Activated CD4-positive, alpha-beta T cell treated with anti-CD3 and anti-CD28 coated beads, Interleukin-2, Interleukin-4, amounts not matched to agents 100 ng/mL and 50 ng/mL, durations not matched to agents 16 hours and 8 hours (primary cell): Measurements from ENCODE around the gene HEATR9.
"Not testable (repeated sequence)": the region's sequence is repeated elsewhere in the genome, so short reads cannot be mapped to it uniquely, and the experiment has no call there.

Experiments used
- DNase-seq: peaks from one replicate; pipeline ENCODE4 v3.0.0-alpha.2; 2020; ENCODE audit warnings: low spot score

Gene HEATR9, protein sequence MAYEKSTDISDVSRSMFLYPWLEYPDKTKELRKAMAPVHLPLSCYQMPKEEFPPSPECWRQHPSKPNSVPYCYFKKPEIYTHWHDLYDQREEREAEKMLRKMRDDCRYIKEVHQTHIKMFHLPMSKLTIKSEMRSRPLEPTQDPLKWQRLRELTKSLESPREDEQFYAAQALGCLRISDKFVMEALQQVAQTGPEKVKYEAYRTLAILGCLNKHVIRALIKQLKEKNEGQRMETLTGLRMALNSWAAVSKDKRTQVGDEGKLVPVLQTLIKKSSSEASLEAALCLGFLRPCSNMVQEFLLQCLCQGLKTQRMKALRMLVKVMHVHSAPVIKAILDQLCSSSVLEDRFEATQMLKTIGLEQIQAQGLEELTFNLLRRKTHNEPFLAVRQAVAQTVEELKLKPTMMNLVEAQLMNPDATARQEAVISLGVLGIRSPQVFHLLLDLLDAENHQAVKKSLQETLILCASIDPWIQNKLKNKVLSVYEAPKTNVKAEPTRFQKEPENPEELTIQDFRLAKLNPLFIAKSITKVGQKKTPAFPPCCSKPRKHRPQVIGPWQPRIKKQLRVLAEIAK

DNA sequence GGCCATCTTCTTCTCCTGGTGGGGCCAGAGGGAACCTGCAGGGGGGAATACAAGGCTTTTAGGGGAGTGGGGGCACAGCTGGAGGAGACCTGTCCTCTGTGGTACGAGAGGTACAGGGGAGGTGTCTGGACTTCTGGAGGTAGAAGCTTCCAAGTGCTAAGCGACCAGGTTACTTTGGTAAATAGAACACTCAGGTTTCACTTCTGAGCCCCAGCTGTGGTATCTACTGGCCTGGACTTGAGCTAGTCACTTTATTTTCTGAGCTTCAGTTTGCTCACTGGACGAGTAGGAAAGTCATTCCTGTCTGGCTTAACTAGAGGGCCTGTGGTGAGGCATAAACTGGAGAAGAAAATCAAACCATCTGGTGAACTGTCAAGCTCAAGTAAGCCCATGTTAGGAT lies at the start of gene HEATR9:
Gene HEATR9 (minus strand): TSS at position 155 of the 400 bp plus-strand sequence. CDS start 149 bp downstream, at position 6.
- DNase-seq = no peak

DNA sequence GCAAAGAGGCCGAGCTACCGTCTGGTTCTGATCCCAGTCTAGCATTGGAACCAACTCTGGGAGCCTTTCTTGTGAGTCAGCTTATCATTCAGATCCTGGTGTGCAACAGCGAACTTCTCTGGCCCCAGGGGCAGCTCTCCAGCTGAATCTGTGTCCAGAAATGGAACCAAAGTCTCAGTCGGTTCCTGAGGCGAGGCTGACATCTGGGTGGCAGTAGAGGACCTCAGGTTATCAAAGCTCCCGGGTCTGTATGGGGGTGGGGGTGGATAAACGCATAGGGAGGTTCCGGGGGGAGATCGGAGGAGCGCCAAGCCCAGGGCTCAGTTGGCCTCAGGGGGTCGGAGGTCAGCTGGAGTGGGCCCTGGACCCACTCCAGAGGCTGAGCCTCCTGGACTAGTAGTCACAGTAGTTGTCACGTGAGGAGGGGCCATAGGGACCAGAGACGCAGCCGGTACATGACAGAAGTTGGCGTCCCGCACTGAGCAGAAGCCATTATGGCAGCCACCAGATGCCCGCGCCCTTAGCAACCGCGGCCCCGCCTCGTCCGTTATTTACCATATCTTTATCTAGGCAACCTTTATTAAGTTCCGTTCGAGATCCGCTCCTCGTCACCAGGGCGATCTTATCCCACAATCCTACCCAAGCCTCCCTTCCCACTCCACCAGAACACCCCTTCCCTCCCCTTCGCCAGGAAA lies 49.0 kb upstream of the HEATR9 start:
- no peak for DNase-seq

DNA sequence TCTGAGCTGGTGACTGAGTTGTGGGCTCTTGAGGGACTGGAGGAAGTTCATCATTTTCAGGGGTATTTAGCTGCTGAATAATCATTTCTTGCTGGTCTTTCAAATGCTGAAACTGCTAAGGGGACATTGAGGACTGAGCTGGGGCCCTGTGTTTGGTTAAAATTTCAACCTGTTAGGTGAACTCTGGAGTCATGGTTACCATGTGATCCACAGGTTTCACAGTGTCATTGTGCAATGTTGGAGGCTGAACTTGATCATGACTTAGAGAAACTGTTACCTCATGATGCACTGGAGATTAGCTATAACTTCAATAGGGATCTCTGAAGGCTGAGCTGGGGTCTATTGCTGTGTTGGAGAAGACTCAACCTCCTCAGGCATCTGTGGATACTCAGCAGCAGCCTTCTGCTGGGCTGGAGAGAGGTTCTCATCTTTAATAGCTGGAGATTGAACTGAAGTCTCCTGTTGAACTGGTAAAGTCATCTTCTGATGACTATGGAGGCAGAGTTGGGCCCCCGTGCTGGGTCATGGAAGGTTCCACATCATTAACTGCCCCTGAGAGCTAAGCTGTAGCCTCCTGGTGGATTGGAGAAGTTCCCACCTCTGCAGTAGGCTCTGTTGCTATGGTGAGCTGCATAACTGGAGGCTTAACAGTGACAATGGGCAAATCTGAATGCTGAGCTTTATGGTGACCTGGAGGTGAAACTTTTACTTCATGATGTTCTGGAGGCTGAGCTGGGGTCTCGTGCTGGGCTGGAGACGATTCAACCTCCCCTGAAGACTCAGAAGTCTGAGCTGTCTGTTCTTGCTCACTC lies 46.7 kb upstream of the HEATR9 start:
- no peak for DNase-seq

DNA sequence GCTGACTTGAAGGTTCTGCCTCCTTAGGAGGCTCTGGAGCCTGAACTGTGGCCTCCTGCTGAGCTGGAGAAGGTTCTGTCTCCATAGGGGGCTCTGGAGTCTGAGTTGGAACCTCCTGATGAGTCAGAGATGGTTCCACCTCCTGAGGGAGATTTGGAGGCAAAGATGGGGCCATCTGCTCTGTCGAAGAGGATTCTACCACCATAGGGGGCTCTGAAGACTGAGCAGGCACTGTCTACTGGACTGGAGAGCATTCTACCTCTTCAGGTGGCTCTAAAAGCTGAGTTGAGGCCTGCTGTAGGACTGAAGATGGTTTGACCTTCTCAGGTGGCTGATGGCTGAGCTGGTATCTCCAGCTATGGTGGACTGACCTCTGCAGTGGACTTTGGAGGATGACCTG lies 45.7 kb upstream of the HEATR9 start:
- DNase-seq = no peak

DNA sequence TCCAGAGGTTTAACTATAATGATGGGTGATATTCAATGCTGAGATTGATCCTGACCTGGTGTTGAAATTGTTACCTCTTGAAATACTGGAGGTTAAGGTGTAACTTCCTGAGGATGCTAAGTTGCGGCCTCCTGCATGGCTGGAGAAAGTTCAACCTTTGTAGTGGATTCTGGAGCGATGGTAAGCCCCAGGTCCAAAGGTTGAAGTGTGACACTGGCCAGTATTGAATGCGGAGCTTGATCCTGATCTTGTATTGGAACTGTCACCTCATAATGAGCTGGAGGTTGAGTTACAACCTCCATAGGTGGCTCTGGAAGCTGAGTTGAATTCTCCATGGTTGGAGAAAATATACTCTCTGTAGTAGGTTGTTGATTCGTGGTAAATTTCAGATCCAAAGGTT lies 44.9 kb upstream of the HEATR9 start:
- no peak for DNase-seq

DNA sequence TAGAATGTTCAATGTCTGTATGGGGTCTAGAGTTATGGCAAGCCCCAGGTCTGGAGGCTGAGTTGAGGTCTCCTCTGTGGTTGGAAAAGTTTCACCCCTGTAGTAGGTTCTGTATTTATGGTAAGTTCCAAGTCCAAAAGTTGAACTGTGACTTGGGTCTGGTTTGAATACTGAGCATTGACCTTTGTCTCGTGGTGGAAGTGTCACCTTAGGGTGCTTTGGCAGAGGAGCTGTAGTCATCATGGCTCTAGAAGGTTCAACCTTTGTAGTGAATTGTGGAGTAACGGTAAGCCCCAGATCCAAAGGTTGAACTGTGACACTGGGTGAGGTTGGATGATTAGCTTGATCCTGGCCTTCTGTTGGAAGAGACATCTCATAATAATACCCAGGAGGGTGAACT lies 44.3 kb upstream of the HEATR9 start:
- no peak for DNase-seq

DNA sequence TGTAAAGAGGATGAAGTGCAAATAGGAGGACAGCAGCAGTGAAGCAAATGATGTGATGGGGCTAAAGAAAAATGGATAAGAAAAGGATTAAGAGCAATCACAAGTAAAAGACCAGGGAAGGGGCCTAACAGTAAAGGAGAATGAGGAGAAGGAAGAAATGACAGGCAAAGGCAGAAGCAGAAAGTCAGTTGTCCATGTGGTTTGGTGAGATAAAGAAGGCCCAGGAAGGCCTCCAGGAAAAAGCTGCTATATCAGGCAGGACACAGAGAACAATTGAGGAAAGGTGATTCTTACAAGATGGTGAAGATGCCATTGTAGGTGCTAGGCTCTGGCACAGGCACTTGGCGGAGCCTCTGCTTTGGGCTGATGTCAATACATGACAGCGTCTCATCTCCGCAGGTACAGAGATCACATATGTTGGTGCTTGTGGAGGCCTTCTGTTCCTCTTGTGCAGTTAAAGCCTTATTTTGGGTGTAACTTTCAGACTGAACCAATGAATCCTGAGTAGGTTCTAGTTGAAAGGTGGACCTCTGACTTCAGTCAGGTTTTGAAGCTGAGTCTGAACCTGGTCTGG lies 43.7 kb upstream of the HEATR9 start:
- DNase-seq = no peak

DNA sequence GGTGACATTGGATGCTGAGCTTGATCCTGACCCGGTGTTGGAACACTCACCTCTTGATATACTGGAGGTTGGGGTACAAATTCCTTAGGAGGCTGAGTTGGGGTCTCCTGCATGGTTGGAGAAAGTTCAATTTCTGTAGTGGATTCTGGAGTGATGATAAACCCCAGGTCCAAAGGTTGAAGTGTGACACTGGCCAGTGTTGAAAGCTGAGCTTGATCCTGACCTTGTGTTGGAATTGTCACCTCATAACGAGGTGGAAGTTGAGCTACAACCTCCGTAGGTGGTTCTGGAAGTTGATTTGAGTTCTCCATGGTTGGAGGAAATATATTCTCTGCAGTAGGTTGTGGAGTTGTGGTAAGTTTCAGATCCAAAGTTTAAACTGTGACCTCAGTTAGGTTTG lies 40.7 kb upstream of the HEATR9 start:
- DNase-seq = no peak

DNA sequence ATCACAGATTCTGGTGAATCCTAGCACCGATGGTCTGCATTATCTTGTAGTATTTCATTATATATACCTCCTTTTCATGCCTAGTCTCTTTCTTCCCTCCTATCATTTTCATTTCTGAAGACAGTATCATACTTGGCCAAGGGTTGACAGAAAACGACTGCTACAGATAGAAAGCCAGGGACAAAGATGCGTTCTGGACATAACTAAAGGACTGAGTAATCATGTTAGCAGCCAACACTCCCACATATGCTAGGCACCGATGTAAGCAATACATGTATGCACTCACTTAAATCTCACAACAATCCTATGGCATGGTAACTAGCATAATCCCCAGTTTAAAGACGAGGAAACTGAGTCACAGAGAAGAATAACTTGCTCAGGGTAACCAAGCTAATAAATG lies 39.0 kb upstream of the HEATR9 start:
- DNase-seq = no peak

DNA sequence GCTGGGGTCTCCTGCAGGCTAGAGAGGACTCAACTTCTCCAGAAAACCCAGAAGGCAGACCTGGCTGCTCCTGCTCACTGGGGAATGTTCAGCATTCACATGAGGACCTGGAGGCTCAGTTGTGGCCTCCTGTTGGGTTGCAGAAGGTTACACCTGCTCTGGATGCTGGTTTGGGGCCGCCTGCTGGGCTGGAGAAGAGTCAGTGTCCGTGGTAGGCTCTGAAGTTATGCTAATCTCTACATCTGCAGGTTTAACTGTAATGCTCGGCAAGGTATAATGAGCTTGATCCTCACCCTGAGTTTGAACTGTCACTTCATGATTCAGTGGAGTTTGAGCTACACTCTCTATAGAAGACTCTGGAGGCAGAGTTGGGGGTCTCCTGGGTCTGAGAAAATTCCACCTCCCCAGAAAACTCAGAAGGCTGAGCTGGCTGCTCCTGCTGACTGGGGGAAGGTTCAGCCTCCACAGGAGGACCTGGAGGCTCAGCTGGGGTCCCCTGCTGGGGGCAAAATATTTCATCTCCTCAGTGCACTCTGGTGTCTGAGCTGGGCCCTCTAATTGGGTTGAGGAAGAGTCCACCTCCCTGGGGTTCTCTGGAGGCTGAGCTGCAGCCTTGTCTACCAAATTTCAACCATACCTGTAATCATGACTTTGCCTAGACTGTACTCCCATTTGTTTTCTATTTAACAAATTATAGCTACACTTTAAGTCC lies 38.4 kb upstream of the HEATR9 start:
- DNase-seq = no peak

DNA sequence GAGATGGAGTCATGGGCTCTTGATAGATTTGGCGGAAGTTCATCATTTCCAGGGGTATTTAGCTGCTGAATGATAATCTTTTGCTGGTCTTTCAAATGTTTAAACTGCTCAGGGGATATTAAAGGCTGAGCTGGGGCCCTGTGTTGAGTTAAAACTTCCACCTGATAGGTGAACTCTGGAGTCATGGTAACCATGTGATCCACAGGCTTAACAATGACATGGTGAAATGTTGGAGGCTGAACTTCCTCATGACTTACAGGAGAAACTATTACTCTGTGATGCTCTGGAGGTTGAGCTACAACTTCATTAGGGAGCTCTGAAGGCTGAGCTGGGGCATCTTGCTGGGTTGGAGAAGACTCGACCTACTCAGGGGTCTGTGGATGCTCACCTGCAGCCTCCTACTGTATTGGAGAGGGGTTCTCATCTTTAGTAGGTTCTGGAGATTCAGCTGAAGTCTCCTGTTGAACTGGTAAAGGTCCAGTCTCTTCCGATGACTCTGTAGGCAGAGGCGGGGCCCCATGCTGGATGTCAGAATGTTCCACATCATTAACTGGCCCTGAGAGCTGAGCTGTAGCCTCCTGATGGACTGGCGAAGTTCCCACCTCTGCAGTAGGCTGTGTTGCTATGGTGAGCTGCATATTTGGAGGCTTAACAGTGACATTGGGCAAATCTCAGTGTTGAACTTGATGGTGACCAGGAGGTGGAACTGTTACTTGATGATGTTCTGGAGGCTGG lies 37.7 kb upstream of the HEATR9 start:
- DNase-seq = no peak

DNA sequence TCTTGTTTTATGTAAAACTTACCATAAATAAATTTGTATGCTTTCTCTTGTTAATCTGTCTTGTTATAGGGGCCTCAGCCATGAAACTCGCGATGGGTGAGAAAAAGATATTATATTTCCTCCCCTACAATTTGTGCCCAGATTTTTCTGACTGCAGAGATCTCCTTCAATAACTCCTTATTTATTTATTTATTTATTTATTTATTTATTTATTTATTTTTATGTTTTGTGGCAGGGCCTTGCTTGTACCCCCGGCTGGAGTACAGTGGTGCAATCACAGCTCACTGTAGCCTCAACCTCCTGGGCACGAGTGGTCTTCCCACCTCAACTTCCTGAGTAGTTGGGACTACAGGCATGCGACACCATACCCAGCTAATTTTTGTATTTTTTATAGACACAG lies 34.8 kb upstream of the HEATR9 start:
- no peak for DNase-seq

DNA sequence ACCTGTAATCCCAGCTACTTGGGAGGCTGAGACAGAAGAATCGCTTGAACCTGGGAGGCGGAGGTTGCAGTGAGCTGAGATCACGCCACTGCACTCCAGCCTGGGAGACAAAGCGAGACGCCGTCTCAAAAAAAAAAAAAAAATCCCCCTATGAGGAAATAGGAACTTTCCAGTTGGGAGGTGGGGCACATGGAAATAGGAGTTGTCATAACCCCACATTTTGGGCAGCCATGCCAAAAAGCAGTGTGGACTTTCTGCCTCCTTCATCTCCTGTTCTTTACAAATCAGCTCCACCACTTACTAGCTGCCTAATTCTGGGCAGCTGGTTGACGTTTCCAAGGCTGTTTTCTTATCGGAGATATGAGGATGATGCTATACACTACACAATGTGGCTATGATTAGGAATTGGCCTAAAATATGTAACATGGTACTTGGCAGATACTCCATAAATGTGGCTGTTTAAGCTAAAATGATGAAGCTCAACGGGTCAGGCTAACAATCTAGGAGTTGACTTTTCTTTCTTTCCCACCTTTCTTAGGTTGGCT lies 33.0 kb upstream of the HEATR9 start:
- no peak for DNase-seq

DNA sequence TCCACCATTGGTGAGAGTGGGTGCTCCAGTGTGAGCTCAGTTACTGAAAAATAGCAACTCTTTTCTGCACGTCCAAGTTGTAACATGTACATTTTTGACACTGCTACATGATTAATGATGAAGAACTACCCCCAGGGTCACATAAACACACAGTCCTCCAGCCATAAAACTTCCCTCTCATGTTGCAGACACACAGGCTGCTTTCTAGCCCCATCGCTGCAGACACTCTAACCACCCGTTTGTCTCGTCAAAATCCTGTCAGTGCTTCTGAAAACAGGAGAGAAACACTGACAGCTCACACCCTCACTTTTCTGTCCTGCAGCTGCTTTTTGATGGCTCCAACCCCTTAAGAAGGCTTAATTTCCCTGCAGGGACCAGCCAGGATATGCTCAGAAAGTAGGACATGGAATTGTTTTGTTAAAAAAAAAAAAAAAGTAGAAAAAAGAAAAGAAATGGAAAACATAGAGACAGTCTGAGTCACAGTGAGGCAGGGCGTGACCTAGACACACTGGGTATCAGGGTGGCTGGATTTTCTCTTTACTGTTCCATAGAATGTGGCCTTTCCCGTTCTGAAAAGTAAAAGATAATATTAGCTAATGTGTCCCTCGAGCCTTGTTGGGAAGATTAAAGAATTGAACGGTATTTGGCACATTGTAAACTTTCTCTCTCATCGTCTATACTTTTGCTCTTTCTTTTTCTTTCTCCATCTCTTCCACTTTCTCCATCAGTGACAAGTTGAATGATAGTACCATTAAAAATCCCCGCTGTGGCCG lies 32.2 kb upstream of the HEATR9 start:
- DNase-seq = no peak

DNA sequence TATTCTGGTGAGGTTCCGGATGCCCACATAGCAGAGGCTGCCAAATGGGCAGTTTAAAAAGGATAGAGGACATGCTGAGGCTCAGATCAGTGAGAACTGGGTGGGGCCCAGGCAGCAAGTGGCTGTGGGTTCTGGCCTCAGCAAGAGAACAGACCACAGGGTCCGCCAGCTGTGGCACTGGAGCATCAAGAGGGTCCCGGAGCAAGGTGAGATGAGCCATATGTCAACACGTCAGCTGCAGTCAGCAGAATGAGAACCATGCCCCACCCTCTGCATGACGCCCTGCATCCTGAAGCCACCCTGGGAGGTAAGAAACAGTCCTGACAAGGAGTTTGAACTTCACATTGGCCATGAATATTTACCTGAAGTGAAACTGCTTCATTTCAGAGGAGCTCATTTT lies 31.6 kb upstream of the HEATR9 start:
- no peak for DNase-seq

DNA sequence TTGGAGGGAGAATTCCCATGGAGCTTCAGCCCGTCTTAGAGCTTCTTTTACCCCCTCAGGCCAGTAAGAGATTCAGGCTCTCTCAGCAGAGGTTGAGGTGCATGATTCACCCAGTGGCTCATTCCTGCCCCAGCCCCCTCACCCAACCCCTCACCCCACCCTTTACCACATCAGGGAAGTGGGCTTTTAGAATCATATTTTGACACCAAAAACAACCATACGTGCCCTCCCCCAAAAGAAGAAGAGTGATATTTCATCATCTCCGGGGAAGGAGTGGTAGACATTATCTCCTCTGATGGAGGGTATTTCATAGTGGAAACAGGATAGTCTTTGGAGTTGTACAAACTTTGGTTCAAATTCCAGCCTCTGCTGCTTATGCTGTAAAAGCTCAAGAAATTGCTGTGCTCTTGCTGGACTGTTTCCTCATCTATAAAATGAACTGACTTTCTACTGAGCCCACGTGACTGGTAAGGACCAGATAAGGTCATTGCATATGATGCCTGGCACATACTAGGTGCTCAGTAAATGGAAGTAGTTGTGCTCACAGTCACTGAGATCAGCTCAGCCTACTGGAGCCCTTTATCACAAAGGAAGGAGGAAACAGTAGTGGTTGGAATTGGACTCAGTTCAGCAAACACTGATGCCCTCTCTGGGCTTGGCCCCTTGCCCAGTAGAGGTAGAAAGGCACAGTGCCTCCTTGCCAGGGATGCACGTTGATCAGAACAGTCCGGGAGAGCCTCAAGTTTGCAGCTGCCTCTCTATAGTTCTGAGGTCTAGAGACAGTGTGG lies 29.8 kb upstream of the HEATR9 start:
- peak; percentile 58 for DNase-seq

DNA sequence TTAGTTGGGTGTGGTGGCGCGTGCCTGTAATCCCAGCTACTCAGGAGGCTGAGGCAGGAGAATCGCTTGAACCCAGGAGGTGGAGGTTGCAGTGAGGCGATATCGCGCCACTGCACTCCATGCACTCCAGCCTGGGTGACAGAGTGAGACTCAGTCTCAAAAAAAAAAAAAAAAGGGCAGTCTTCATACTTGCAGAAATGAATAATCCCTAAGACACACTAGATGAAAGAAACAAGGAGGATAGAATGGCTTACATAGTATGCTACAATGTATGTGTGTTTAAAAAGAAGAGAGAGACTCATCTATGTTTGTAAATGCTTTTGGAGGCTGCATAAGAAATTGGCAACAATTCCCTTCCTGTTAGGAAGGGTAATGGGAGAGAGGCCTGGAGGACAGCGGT lies 29.1 kb upstream of the HEATR9 start:
- DNase-seq = not testable (repeated sequence)

DNA sequence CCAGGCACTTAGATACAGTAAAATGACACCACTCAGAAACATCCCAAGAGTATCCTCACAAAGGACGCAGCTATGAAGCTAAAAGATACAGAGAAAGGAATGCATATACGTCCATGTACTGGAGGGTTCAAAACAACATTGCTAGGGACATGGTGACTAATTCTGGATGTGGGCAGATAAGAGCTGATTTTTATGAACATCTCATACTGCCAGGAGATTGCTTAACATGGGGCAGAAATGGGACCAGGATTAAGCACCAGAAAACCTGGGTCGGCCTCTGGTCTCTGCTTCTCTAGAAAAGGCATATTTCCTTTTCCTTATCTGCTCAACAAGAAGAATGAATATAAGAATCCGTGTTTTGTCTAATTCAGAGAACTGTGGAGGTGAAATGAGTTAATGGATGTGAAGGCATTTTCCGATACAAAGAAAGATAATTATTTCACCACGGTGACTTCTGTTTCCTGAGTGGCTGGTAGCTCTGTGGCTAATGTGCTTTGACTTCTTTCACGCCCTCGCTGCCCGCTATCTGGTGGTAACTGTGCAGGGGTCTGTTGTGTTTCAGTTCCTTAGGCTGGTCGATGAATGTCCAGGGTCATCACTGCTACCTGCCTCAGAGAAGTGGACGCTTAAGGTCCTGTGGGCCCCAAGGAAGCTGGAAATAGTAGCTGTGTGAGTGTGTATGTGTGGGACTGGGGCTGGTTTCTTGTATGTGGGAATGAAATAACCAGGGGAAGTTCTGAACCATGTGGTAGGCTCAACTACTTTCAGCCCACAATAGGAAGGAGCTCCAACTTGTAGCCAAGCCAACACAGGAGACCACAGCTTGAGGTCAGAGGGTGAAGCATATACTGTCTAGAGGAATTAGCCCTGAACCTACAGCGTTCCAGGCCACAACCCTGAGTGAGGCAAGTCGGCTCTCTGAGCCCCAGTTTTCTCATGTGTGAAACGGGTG lies 27.2 kb upstream of the HEATR9 start:
- peak; percentile 64 for DNase-seq
